ENCODE measurements around the gene ST8SIA1.

Gene ST8SIA1

DNA sequence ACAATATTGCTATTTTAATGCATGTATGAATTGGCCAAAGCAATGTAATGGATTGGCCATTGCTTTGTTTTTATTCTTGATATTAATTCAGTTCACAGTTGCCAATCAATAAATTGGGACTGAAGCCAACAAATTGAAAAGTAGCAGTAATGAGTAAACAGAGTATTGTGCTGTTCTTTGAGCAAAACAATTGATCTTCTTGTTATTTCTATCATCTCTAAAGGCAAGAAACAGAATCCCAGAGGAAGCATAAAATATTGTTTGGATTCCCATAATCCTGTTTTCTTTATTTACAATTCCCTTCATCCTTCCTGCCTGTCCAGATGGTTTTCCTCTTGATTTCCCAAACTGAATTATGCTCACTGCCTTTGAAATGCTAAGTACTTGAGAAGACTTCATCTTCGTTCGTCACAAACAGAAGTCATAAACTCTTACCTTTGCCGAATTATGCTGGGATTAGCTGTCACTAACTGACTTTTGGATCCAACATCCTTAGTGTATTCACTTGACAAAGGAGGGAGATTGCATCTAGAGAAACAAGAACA, 85.9 kb downstream of the ST8SIA1 start:
- WGBS (ENCODE audit: insufficient coverage), result 80% methylated on average over 3 of the region's 3 CpGs
- POLR2A ChIA-PET, result no interaction called here
- DNase-seq, result no peak
- no peak overlapping the region for H3K4me3 ChIP-seq (ENCODE audit: control insufficient read depth in 1 of 7, extremely low read depth in 1 of 7, insufficient read depth in 4 of 7, low read depth in 2 of 7, low read length in 6 of 7)
- no peaks in the 10 kb centered on the region for H3K36me3 ChIP-seq (ENCODE audit: control insufficient read depth in 4 of 4, insufficient read depth in 4 of 4, low read length in 3 of 4)
- peaks cover 0 to 10% (median 6%) of the 10 kb centered on the region in 4 experiments for H3K4me1 ChIP-seq (ENCODE audit: control extremely low read depth in 1 of 4, control insufficient read depth in 4 of 4, insufficient read depth in 4 of 4, low read length in 3 of 4)
- H3K27ac ChIP-seq (ENCODE audit: insufficient read depth in 1 of 2, low read depth in 1 of 2, low read length in 2 of 2, poor library complexity in 1 of 2, severe bottlenecking in 2 of 2), result no peak overlapping the region
- peaks cover 3 to 65% (median 22%) of the 10 kb centered on the region in 5 experiments for H3K27me3 ChIP-seq (replicated peaks in 2 of 5; ENCODE audit: control insufficient read depth in 4 of 5, insufficient read depth in 5 of 5, low read length in 4 of 5)
- H3K9me3 ChIP-seq (ENCODE audit: control extremely low read depth in 1 of 5, control insufficient read depth in 4 of 5, insufficient read depth in 2 of 5, low read depth in 1 of 5, low read length in 4 of 5), result no peaks in the 10 kb centered on the region
- CTCF ChIA-PET, result no interaction called here

DNA sequence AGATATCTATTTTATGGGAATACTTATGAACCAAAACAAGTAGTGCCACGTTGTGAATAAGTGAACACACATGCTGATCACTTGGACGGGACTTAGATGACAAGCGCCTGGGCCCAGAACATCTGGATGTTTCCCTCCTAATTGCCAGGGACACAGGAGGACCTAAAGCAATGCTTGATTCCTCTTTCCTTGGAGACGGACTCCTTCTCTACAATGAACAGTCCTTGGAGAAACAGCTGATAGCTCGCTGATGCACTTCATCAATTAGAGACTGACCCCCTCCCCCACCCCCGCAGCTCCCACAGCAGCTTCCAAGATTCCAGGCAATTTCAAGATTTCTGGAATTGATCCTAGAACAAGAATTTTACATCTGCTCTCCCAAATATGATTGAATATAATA, 86.4 kb downstream of the ST8SIA1 start:
- no peak overlapping the region for H3K27ac ChIP-seq (ENCODE audit: insufficient read depth in 1 of 2, low read depth in 1 of 2, low read length in 2 of 2, poor library complexity in 1 of 2, severe bottlenecking in 2 of 2)
- peaks cover 0 to 65% (median 21%) of the 10 kb centered on the region in 5 experiments for H3K27me3 ChIP-seq (replicated peaks in 2 of 5; ENCODE audit: control insufficient read depth in 4 of 5, insufficient read depth in 5 of 5, low read length in 4 of 5)
- no peak overlapping the region for H3K4me3 ChIP-seq (ENCODE audit: control insufficient read depth in 1 of 7, extremely low read depth in 1 of 7, insufficient read depth in 4 of 7, low read depth in 2 of 7, low read length in 6 of 7)
- H3K4me1 ChIP-seq (ENCODE audit: control extremely low read depth in 1 of 4, control insufficient read depth in 4 of 4, insufficient read depth in 4 of 4, low read length in 3 of 4), result peaks cover 0 to 10% (median 6%) of the 10 kb centered on the region in 4 experiments
- H3K9me3 ChIP-seq (ENCODE audit: control extremely low read depth in 1 of 5, control insufficient read depth in 4 of 5, insufficient read depth in 2 of 5, low read depth in 1 of 5, low read length in 4 of 5), result no peaks in the 10 kb centered on the region
- DNase-seq, result no peak
- no peaks in the 10 kb centered on the region for H3K36me3 ChIP-seq (ENCODE audit: control insufficient read depth in 4 of 4, insufficient read depth in 4 of 4, low read length in 3 of 4)
- POLR2A ChIA-PET, result no interaction called here
- WGBS (ENCODE audit: insufficient coverage), result 94% methylated on average over 3 of the region's 6 CpGs
- CTCF ChIA-PET, result no interaction called here

DNA sequence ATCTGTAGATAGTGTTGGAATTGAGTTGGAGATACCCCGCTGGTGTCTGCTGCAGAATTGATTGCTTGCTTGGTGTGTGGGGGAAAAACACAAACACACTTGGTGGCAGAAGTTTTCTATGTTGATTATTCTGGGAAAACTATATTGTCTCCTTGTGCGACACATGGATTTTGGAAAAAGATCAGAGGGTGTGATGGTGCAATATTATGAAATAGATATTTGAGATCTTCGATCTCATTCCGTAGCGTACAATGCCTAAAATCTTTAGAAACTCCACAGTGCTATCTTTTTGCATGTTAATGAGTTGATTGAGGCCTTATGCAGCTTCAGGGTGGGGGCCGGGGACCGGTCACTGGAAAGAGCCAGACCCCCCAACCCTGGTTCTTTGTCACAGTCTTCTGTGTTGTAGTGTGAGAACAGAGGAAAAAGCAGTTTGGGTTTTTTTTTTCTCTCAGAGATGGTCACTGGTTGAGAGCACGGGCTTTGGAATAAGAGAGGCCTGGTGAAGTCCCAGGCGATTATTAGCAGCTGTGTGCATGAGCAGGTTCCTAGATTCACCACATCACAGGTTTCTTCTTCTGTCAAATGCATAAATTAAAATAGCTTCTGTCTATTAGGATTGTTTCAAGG, 88.2 kb downstream of the ST8SIA1 start:
- no peak overlapping the region for H3K27ac ChIP-seq (ENCODE audit: insufficient read depth in 1 of 2, low read depth in 1 of 2, low read length in 2 of 2, poor library complexity in 1 of 2, severe bottlenecking in 2 of 2)
- ChIA-PET POLR2A (no interaction called here), CTCF (no interaction called here)
- no peaks in the 10 kb centered on the region for H3K9me3 ChIP-seq (ENCODE audit: control extremely low read depth in 1 of 5, control insufficient read depth in 4 of 5, insufficient read depth in 2 of 5, low read depth in 1 of 5, low read length in 4 of 5)
- H3K4me3 ChIP-seq (ENCODE audit: control insufficient read depth in 1 of 7, extremely low read depth in 1 of 7, insufficient read depth in 4 of 7, low read depth in 2 of 7, low read length in 6 of 7), result no peak overlapping the region
- DNase-seq, result no peak
- H3K4me1 ChIP-seq (ENCODE audit: control extremely low read depth in 1 of 4, control insufficient read depth in 4 of 4, insufficient read depth in 4 of 4, low read length in 3 of 4), result peaks cover 0 to 10% (median 6%) of the 10 kb centered on the region in 4 experiments
- H3K36me3 ChIP-seq (ENCODE audit: control insufficient read depth in 4 of 4, insufficient read depth in 4 of 4, low read length in 3 of 4), result no peaks in the 10 kb centered on the region
- WGBS (ENCODE audit: insufficient coverage), result 100% methylated on average over 4 of the region's 9 CpGs
- H3K27me3 ChIP-seq (replicated peaks in 2 of 5; ENCODE audit: control insufficient read depth in 4 of 5, insufficient read depth in 5 of 5, low read length in 4 of 5), result peaks cover 0 to 48% (median 17%) of the 10 kb centered on the region in 5 experiments

DNA sequence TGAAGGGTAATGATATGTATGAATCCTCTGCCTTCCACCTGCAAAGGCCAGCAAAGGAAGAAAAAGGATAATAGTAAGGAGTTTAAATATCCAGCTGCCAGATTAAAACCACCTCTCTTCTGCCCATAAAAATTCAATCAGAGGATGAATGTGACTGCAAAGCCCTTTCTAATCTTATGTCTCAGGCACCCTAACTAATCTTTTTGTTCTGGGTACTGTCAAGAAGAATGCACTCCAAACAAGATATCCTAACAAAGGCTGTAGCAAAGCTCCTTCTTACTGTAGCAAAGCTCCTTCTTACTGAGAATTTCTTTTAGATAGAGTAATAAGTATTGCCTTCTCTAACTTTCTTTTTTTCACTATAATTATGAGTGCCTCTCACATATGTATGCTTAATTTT, 91.8 kb downstream of the ST8SIA1 start:
- CTCF ChIA-PET, result interaction anchor here (1.0 kb wide), 1 partner anchor 41 kb away, joined by 3 read pairs; no protein-coding TSS in a partner anchor
- DNase-seq, result no peak
- H3K27ac ChIP-seq (ENCODE audit: insufficient read depth in 1 of 2, low read depth in 1 of 2, low read length in 2 of 2, poor library complexity in 1 of 2, severe bottlenecking in 2 of 2), result no peak overlapping the region
- H3K36me3 ChIP-seq (ENCODE audit: control insufficient read depth in 4 of 4, insufficient read depth in 4 of 4, low read length in 3 of 4), result no peaks in the 10 kb centered on the region
- H3K4me1 ChIP-seq (ENCODE audit: control extremely low read depth in 1 of 4, control insufficient read depth in 4 of 4, insufficient read depth in 4 of 4, low read length in 3 of 4), result no peaks in the 10 kb centered on the region
- POLR2A ChIA-PET, result no interaction called here
- H3K27me3 ChIP-seq (replicated peaks in 2 of 5; ENCODE audit: control insufficient read depth in 4 of 5, insufficient read depth in 5 of 5, low read length in 4 of 5), result peaks cover 0 to 28% (median 6%) of the 10 kb centered on the region in 5 experiments
- peaks cover 0 to 5% (median 0%) of the 10 kb centered on the region in 5 experiments for H3K9me3 ChIP-seq (ENCODE audit: control extremely low read depth in 1 of 5, control insufficient read depth in 4 of 5, insufficient read depth in 2 of 5, low read depth in 1 of 5, low read length in 4 of 5)
- no peak overlapping the region for H3K4me3 ChIP-seq (ENCODE audit: control insufficient read depth in 1 of 7, extremely low read depth in 1 of 7, insufficient read depth in 4 of 7, low read depth in 2 of 7, low read length in 6 of 7)

GRCh38 chr12:22238211-22238610, 96.3 kb downstream of the ST8SIA1 start:
- 85% methylated on average over 2 of the region's 3 CpGs for WGBS (ENCODE audit: insufficient coverage)
- H3K4me1 ChIP-seq (ENCODE audit: control extremely low read depth in 1 of 4, control insufficient read depth in 4 of 4, insufficient read depth in 4 of 4, low read length in 3 of 4), result no peaks in the 10 kb centered on the region
- no peak overlapping the region for H3K27ac ChIP-seq (ENCODE audit: insufficient read depth in 1 of 2, low read depth in 1 of 2, low read length in 2 of 2, poor library complexity in 1 of 2, severe bottlenecking in 2 of 2)

DNA sequence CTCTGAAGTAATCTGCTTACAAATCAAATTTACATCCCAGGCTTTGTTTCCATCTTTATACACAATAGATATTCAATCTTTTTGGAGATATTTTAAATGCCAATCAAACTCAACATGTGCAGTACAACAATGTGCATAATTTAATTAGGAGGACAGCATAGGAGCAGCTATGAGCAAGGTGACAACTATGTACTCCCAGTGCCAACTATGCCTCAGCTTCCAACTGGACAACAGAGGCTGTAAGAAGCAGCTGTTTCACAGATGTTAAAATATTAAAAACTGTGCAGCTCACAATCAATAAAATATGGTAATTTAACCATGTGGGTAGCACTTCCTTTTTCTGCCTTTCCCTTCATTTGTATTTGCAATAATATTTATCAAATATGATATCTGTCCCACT, 99.9 kb downstream of the ST8SIA1 start:
- Histone ChIP-seq H3K4me3 (ENCODE audit: control insufficient read depth in 1 of 7, extremely low read depth in 1 of 7, insufficient read depth in 4 of 7, low read depth in 2 of 7, low read length in 6 of 7) (no peak overlapping the region), H3K9me3 (ENCODE audit: control extremely low read depth in 1 of 5, control insufficient read depth in 4 of 5, insufficient read depth in 2 of 5, low read depth in 1 of 5, low read length in 4 of 5) (peaks cover 0 to 3% (median 0%) of the 10 kb centered on the region in 5 experiments), H3K27me3 (replicated peaks in 2 of 5; ENCODE audit: control insufficient read depth in 4 of 5, insufficient read depth in 5 of 5, low read length in 4 of 5) (peaks cover 0 to 9% (median 2%) of the 10 kb centered on the region in 5 experiments), H3K36me3 (ENCODE audit: control insufficient read depth in 4 of 4, insufficient read depth in 4 of 4, low read length in 3 of 4) (no peaks in the 10 kb centered on the region), H3K27ac (ENCODE audit: insufficient read depth in 1 of 2, low read depth in 1 of 2, low read length in 2 of 2, poor library complexity in 1 of 2, severe bottlenecking in 2 of 2) (no peak overlapping the region), H3K4me1 (ENCODE audit: control extremely low read depth in 1 of 4, control insufficient read depth in 4 of 4, insufficient read depth in 4 of 4, low read length in 3 of 4) (no peaks in the 10 kb centered on the region)
- POLR2A ChIA-PET, result no interaction called here
- CTCF ChIA-PET, result interaction anchor here (0.6 kb wide), 1 partner anchor 317 kb away, joined by 3 read pairs; no protein-coding TSS in a partner anchor
- no peak for DNase-seq

More at GRCh38 chr12:22238211-22238610, 96.3 kb downstream of the ST8SIA1 start:
- ChIA-PET CTCF (no interaction called here), POLR2A (no interaction called here)
- no peaks in the 10 kb centered on the region for H3K36me3 ChIP-seq (ENCODE audit: control insufficient read depth in 4 of 4, insufficient read depth in 4 of 4, low read length in 3 of 4)
- peaks cover 0 to 16% (median 0%) of the 10 kb centered on the region in 5 experiments for H3K27me3 ChIP-seq (replicated peaks in 2 of 5; ENCODE audit: control insufficient read depth in 4 of 5, insufficient read depth in 5 of 5, low read length in 4 of 5)
- H3K9me3 ChIP-seq (ENCODE audit: control extremely low read depth in 1 of 5, control insufficient read depth in 4 of 5, insufficient read depth in 2 of 5, low read depth in 1 of 5, low read length in 4 of 5), result peaks cover 0 to 5% (median 0%) of the 10 kb centered on the region in 5 experiments
- H3K4me3 ChIP-seq (ENCODE audit: control insufficient read depth in 1 of 7, extremely low read depth in 1 of 7, insufficient read depth in 4 of 7, low read depth in 2 of 7, low read length in 6 of 7), result no peak overlapping the region
- no peak for DNase-seq

DNA sequence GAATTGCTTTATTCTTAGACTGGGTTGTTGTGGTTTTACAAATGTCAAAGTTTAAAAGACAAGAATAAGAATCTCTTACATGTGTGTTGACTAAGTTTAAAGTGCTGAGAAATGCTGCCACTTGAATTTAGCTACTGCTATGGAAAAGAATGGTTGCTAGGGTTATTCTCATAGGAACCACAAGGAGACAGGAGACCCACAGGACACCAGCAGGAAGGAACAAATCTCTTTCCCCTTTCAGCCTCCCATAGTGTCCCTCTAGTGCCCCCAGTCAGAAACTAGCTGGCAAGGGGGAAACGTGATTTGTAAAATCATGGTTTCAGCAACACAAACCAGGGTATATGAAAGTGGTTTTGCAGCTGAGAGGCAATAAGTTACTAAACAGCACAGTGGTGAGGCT, 102.7 kb downstream of the ST8SIA1 start:
- Histone ChIP-seq H3K36me3 (ENCODE audit: control insufficient read depth in 4 of 4, insufficient read depth in 4 of 4, low read length in 3 of 4) (no peaks in the 10 kb centered on the region), H3K27ac (ENCODE audit: insufficient read depth in 1 of 2, low read depth in 1 of 2, low read length in 2 of 2, poor library complexity in 1 of 2, severe bottlenecking in 2 of 2) (no peak overlapping the region), H3K27me3 (replicated peaks in 2 of 5; ENCODE audit: control insufficient read depth in 4 of 5, insufficient read depth in 5 of 5, low read length in 4 of 5) (peaks cover 0 to 6% (median 2%) of the 10 kb centered on the region in 5 experiments), H3K4me1 (ENCODE audit: control extremely low read depth in 1 of 4, control insufficient read depth in 4 of 4, insufficient read depth in 4 of 4, low read length in 3 of 4) (no peaks in the 10 kb centered on the region), H3K9me3 (ENCODE audit: control extremely low read depth in 1 of 5, control insufficient read depth in 4 of 5, insufficient read depth in 2 of 5, low read depth in 1 of 5, low read length in 4 of 5) (no peaks in the 10 kb centered on the region), H3K4me3 (ENCODE audit: control insufficient read depth in 1 of 7, extremely low read depth in 1 of 7, insufficient read depth in 4 of 7, low read depth in 2 of 7, low read length in 6 of 7) (no peak overlapping the region)
- WGBS (ENCODE audit: insufficient coverage), result 63% methylated on average over 1 of the region's 1 CpG
- POLR2A ChIA-PET, result no interaction called here
- CTCF ChIA-PET, result interaction anchor here (1.0 kb wide), 1 partner anchor 148 kb away, joined by 3 read pairs; no protein-coding TSS in a partner anchor
- DNase-seq, result no peak
